ENCODE measurements around the gene TMEM8B. TPM values are rescaled to one million over a fixed set of nuclear protein-coding genes. Genes with fewer than 3 reads are reported as not detected.
"Not testable (repeated sequence)": the region's sequence is repeated elsewhere in the genome, so short reads cannot be mapped to it uniquely, and the experiment has no call there.

Gene TMEM8B
- total RNA-seq, 2 donors from 2014 or later: 10.3 TPM

DNA sequence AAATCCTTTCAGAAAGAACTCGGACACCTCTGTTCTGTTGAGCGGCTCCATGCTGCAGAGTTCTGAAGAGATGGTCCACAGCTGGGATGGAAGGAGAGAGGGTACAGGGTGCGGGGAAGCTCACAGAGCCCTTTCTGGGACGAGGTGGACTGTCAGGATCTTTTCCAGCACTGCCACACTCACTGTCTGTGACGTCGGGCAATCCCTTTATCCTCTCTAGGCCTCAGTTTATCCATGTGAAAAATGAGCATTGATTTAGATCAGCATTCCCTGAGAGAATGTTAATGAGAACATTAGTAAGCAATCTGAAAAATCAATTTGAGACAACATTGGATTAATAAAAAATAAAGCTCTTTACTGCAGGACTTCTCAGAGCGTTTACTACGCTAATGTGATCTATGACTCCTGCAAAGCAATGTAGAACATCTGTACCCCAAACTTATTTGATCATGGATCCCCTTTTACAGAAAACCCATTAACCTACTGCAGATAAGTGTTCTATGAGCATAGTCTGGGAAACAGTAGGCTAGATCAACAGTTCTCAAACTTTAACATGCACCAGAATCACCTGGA is 41.4 kb downstream of the TMEM8B start, which contains the start of gene OR13J1:
Gene OR13J1 (minus strand): TSS at position 51 of the 573 bp plus-strand sequence. CDS start 0 bp downstream, at position 51.
- Histone ChIP-seq H3K27me3 (no peaks in the 10 kb centered on the region), H3K36me3 (no peaks in the 10 kb centered on the region), H3K9me3 (no peaks in the 10 kb centered on the region), H3K4me1 (no peaks in the 10 kb centered on the region), H3K27ac (no peak within 1 kb of the TSS), H3K4me3 (no peak within 1 kb of the TSS)
- DNase-seq (ENCODE audit: low spot score): no peak
- TF ChIP-seq, protein P1, sequence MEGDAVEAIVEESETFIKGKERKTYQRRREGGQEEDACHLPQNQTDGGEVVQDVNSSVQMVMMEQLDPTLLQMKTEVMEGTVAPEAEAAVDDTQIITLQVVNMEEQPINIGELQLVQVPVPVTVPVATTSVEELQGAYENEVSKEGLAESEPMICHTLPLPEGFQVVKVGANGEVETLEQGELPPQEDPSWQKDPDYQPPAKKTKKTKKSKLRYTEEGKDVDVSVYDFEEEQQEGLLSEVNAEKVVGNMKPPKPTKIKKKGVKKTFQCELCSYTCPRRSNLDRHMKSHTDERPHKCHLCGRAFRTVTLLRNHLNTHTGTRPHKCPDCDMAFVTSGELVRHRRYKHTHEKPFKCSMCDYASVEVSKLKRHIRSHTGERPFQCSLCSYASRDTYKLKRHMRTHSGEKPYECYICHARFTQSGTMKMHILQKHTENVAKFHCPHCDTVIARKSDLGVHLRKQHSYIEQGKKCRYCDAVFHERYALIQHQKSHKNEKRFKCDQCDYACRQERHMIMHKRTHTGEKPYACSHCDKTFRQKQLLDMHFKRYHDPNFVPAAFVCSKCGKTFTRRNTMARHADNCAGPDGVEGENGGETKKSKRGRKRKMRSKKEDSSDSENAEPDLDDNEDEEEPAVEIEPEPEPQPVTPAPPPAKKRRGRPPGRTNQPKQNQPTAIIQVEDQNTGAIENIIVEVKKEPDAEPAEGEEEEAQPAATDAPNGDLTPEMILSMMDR (IDR thresholded peaks at IDR 0.05): no peak

DNA sequence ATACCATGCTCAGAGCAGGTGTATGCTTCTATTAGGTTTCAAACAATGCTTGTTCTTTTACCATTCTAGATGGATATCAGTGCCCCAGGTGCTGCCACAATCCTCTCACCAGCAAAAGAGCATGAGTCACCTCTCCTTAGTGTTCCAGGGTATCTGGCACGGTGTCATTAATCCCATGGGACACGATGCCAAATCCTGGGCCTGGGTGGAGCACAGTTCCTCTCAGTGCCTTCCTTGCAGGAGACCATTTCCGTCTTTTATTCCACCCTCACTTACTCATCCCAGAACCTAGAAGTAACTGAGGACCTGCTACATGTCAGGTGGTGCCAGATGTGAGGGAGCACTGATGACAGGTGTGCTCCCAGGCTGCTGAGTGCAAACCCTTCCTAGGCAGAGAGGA is 42.5 kb downstream of the TMEM8B start:
- no peaks in the 10 kb centered on the region for H3K9me3 ChIP-seq
- H3K27ac ChIP-seq: no peak overlapping the region
- TF ChIP-seq, protein P1 (IDR thresholded peaks at IDR 0.05): no peak
- H3K4me3 ChIP-seq: no peak overlapping the region
- no peak for DNase-seq (ENCODE audit: low spot score)
- H3K27me3 ChIP-seq: no peaks in the 10 kb centered on the region
- no peaks in the 10 kb centered on the region for H3K36me3 ChIP-seq
- H3K4me1 ChIP-seq: no peaks in the 10 kb centered on the region

DNA sequence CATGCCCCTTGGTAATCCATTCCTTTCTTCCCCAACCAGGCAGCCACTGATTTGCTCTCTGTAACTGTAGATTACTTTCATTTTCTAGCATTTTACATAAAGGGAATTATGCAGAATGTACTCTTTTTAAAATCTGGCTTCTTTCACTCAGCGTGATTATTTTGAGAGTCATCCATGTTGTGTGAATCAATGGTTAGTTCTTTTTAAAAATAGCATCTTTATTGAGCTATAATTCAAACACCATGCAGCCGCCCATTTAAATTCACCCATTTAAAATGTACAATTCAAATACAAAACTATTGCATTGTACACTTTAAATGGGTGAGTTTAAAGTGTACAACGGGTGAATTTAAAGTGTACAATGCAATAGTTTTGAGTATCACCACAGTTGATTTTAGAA is 43.5 kb downstream of the TMEM8B start:
- DNase-seq (ENCODE audit: low spot score): no peak
- Histone ChIP-seq H3K27me3 (no peaks in the 10 kb centered on the region), H3K9me3 (peaks cover 0 to 9% of the 10 kb centered on the region in 2 donors), H3K27ac (no peak overlapping the region), H3K4me1 (no peaks in the 10 kb centered on the region), H3K4me3 (no peak overlapping the region), H3K36me3 (no peaks in the 10 kb centered on the region)
- TF ChIP-seq, protein P1 (IDR thresholded peaks at IDR 0.05): no peak

DNA sequence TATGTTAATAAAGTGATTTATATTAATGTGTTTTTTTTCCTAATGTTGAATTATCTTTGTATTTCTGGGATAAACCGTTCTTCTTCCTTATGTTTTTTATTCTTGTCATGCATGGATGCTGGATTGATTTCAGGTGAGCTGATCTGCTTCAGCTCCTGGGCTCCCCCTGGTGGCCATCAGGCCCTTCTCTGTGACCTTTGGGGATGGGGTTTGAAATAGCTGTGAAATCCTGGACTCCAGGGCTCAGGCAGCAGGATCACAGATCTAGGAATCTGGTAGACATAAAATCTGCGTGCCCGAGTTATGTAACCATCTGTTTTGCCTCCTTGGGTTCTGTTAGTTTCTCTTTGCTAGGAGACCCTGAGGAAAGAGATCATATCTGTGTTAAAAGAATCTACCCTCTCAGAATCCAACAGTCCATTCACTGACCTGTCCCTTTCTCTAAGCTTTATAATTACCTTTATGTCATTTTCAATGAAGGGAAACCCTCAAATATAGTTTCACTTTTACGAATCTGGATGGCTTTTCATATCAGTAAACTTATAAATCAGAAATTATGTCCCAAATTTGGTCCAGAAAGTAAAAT is 53.3 kb downstream of the TMEM8B start:
- DNase-seq (ENCODE audit: low spot score): peak; percentile 86
- Histone ChIP-seq H3K4me3 (no peak overlapping the region), H3K9me3 (peaks cover 0 to 3% of the 10 kb centered on the region in 2 donors), H3K4me1 (no peaks in the 10 kb centered on the region), H3K36me3 (no peaks in the 10 kb centered on the region), H3K27ac (no peak overlapping the region), H3K27me3 (no peaks in the 10 kb centered on the region)
- TF ChIP-seq, protein P1 (IDR thresholded peaks at IDR 0.05): peak; percentile 96 to 97

DNA sequence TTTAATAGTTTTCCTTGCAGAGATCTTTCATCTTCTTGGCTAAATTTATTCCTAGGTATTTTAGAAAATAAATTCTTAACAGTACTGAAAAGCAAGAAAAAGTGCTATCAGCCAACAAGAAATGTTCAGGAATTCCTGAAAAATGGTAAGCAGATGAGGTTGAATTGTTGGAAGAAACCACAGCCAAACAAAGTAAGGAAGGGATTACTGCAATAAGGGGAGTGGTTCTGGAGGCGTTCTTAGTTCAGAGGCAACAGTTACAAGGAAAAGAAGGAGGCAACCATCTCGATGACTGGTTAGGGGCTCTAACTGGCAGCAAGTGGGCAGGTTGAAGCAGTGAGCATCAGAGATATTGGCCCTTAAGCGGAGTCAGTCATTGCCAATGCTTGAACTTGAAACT is 54.0 kb downstream of the TMEM8B start:
- Histone ChIP-seq H3K36me3 (no peaks in the 10 kb centered on the region), H3K27me3 (no peaks in the 10 kb centered on the region), H3K9me3 (no peaks in the 10 kb centered on the region), H3K27ac (no peak overlapping the region), H3K4me3 (no peak overlapping the region), H3K4me1 (no peaks in the 10 kb centered on the region)
- DNase-seq (ENCODE audit: low spot score): no peak
- TF ChIP-seq, protein P1 (IDR thresholded peaks at IDR 0.05): no peak

DNA sequence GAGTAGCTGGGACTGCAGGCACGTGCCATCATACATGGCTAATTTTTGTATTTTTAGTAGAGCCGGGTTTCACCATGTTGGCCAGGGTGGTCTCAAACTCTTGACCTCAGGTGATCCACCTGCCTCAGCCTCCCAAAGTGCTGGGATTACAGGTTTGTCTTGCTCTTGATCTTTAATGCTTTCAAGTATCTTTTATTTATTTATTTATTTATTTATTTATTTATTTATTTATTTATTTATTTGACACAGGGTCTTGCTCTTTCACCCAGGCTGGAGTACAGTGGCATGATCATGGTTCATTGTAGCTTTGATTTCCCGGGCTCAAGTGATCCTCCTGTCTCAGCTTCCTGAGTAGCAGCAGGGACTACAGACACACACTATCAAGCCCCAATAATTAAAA is 55.9 kb downstream of the TMEM8B start:
- not testable (repeated sequence) for DNase-seq (ENCODE audit: low spot score); H3K4me1 ChIP-seq; H3K4me3 ChIP-seq; H3K9me3 ChIP-seq; H3K27me3 ChIP-seq; H3K27ac ChIP-seq; H3K36me3 ChIP-seq
